GM23338 (cell line): Measurements from ENCODE around the gene TGFBI.
"Not testable (repeated sequence)": the region's sequence is repeated elsewhere in the genome, so short reads cannot be mapped to it uniquely, and the experiment has no call there.

Experiments
- CTCF ChIP-seq, 2 experiments: fragments of 200-600 bp in 1 of 2; sonication (generic) in 1 of 2; conservative IDR thresholded peaks; 2 replicates each; pipeline versions ENCODE4 v1.5.1 to v1.6.1; 2016 to 2017; ENCODE audit warnings: antibody characterized with exemption in 2 of 2, low read depth in 2 of 2, mild to moderate bottlenecking in 2 of 2, moderate library complexity in 1 of 2
- EZH2 ChIP-seq: fragments of 200-600 bp; sonication (generic); IDR thresholded peaks from one replicate; pipeline ENCODE4 v1.8.0; 2017; ENCODE audit warnings: antibody characterized with exemption, mild to moderate bottlenecking, low read depth; ENCODE audit not compliant: unreplicated experiment

GRCh38 chr5:136045026-136045425, 16.2 kb downstream of the TGFBI start:
- TF ChIP-seq EZH2; CTCF (conservative IDR thresholded peaks at IDR 0.05; ENCODE audit: low read depth in 2 of 2): not testable (repeated sequence)
